Body of pancreas (tissue), 4 donors: ENCODE data around the gene MYB.

ENCODE experiments used
- CTCF ChIP-seq, 7 experiments: fragments of 450-650 bp in 4 of 7; fragments of 200-600 bp in 3 of 7; sonication (generic) in 3 of 7; IDR thresholded peaks; one replicate each; pipeline ENCODE4 v1.5.1; 2016 to 2019; ENCODE audit warnings: antibody characterized with exemption in 7 of 7
- POLR2A ChIP-seq, 3 donors: fragments of 450-650 bp; IDR thresholded peaks; one replicate each; pipeline ENCODE4 v1.6.1; 2016; ENCODE audit warnings: antibody characterized with exemption in 3 of 3, mild to moderate bottlenecking in 2 of 3

- no peak for TF ChIP-seq CTCF (IDR thresholded peaks at IDR 0.05)
- TF ChIP-seq POLR2A (IDR thresholded peaks at IDR 0.05): no peak
Observed at GRCh38 chr6:135149376-135149775, 31.7 kb upstream of the MYB start.
